Nucleus accumbens (tissue), 56 donors: ENCODE data around the gene DTX3L.
"Not testable (repeated sequence)": the region's sequence is repeated elsewhere in the genome, so short reads cannot be mapped to it uniquely, and the experiment has no call there.

ENCODE experiments used
- DNase-seq, 56 donors: peaks; one replicate each; lab custom pipeline; 2025; lab: John Stamatoyannopoulos, UW

The DTX3L gene

DNA sequence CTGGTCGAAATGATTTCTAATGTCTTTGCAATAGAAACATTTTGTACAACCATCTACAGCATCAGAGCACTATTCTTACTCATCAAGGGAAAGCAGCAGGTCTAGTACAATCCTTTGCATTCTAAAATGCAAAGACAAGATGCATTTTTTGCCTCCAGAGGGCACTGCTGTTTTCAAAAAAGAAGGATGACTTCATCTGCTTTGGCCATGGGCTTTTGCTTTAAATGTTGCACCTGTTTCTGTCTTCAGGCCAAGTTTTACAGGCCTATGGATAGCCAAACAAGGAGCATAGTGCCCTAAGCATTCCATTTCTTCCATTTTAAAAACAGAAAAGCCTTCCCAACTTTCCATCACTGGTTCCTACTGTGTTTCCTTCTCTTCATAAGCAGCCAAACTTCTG is 3.5 kb upstream of the DTX3L start:
- DNase-seq: peak in 8 of 56 donors; percentile 0 to 24 (median 6)

- no peak for DNase-seq
Observed at GRCh38 chr3:122562923-122563716, 1.0 kb upstream of the DTX3L start.

GRCh38 chr3:122563717-122564025 is 467 bp upstream of the DTX3L start:
- DNase-seq: peak in 2 of 56 donors; percentile 3 to 12

- DNase-seq: not testable (repeated sequence)
Observed at GRCh38 chr3:122568131-122568530, 4.0 kb downstream of the DTX3L start.

DNA sequence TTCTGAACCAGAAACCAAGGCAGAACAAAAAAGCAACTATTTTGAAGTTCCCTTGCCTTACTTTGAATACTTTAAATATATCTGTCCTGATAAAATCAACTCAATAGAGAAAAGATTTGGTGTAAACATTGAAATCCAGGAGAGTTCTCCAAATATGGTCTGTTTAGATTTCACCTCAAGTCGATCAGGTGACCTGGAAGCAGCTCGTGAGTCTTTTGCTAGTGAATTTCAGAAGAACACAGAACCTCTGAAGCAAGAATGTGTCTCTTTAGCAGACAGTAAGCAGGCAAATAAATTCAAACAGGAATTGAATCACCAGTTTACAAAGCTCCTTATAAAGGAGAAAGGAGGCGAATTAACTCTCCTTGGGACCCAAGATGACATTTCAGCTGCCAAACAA is 4.6 kb downstream of the DTX3L start:
- DNase-seq: no peak

DNA sequence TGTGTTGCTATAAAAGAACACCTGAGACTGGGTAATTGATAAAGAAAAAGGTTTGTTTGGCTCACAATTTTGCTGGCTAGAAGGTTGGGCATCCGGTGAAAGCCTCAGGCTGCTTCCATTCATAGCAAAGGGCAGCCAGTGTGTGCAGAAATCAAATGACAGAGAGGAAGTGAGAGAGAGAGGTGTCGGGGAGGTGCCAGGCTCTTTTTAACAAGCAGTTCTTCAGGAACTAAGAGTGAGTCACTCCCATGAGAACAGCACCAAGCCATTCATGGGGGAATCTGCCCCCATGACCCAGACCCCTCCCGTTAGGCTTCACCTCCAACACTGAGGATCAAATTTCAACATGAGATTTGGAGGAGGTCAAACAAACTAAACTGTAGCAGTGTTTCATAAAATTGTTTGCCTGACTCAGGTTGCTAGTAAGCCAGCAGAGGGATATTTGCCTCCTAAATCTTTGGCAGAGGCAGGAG is 8.8 kb downstream of the DTX3L start:
- DNase-seq: no peak

DNA sequence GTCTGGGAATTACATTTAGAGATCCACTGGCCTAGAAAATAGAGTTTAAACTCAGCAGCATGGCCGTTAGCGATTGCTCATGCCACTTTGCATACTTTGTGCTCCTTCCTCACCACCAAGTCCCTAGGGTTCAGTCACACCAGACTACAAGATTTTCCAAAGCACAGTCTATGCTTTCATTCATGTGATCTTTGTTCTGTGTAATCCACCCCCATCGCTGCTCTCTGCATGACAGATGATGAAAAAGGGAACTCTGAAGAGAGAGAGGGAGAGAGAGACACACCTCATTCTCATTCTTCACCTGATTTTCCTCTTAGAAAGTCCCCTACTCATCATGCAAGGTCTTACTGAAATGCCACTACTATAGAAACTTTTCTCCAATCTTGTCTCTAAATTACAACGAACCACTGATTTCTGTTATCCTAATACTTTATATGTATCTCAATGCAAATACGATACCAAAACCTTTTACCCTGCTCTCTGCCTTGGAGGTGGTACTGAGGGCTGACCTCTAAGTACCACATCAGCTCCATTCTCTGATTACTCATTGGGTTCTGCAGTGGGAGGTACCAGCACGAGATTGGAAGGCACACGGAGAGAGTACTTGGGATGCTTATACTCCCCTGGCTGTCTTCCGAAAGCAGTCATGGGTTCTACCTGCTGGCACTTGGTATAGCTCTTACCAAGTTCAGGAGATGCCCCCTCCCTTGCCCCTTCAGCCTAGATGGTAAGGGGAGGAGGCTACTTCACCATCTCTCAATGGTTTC is 12.2 kb downstream of the DTX3L start:
- DNase-seq: peak in 1 of 56 donors; percentile 5

DNA sequence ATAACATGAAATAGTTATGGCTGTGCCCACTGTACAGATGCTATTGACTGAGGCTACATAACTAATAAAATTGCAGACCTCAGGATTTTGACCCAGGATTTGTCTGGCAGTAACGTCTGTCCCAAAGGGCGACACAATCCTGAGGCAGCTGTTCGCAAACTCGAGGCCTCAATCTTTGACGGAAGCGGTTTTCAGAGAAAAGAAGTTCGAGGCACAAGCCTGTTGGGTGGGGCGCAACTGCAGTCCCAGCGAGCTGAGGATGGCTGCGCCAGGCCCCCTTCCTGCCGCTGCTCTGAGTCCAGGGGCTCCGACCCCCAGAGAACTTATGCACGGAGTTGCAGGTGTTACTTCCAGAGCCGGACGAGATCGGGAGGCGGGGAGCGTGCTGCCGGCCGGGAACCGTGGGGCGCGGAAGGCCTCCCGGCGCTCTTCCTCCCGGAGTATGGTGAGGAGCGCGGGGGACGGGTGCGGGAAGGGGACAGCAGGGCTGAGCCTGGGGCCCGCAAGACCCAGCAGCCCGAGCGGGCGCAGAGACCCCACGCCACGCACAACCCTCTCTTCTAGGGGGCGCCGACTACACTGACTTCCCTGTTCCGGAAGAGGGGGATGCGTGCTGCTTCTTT is 13.4 kb downstream of the DTX3L start, which contains the start of gene PARP15:
Gene PARP15, plus strand, starts transcription at position 242 of the 623 bp plus-strand sequence. Its CDS starts 18 bp downstream, at position 260.
- peak in 1 of 56 donors; percentile 1 for DNase-seq

DNA sequence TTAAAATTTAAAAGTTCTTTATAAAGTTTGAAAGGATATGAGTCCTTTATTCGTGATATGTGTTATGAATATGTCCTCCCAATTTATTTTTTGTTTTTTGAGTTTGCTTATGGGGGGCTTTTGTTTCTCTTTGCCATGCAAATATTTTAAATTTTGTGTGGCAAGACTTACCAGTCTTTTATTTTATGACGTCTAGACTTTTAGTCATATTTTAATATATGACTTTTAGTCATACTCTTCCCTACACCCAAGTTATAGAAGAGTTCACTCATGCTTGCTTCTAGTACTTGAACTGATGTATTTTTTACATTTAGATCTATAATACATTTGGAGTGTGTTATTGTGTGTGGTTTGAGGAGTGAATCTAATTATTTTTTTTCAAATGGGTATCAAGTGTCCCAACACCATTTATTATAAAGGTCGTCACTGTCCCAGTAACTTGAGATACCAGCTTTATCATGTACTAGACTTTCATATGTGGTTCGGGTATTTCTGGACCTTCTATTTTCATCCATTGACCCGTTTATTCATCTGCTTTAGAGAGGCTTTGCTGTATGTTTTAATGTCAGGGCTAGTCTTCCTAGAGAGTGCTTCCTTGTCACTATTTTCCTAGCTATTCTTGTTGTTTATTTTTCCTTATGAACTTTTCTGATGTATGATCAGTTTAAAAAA is 14.1 kb downstream of the DTX3L start:
- no peak for DNase-seq

GRCh38 chr3:122580470-122580869 is 16.3 kb downstream of the DTX3L start:
- DNase-seq: no peak

GRCh38 chr3:122581622-122582021 is 17.5 kb downstream of the DTX3L start:
- DNase-seq: no peak

- DNase-seq: no peak
Observed at GRCh38 chr3:122582390-122582789, 18.3 kb downstream of the DTX3L start.

DNA sequence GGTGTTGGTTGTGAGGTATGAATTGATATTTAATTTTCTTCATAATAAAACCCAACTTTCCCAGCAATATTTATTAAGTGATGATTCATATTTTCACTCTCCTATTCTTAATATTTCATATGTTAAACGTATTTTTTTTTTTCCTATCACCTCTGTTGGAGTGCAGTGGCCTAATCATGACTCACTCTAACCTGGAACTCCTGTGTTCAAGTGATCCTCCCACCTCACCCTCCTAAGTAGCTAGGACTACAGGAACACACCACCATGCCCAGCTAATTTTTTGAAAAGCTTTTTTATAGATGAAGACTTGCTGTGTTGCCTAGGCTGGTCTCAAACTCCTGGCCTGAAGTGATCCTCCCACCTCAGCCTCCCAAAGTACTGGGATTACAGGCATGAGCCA is 22.0 kb downstream of the DTX3L start:
- no peak for DNase-seq

DNA sequence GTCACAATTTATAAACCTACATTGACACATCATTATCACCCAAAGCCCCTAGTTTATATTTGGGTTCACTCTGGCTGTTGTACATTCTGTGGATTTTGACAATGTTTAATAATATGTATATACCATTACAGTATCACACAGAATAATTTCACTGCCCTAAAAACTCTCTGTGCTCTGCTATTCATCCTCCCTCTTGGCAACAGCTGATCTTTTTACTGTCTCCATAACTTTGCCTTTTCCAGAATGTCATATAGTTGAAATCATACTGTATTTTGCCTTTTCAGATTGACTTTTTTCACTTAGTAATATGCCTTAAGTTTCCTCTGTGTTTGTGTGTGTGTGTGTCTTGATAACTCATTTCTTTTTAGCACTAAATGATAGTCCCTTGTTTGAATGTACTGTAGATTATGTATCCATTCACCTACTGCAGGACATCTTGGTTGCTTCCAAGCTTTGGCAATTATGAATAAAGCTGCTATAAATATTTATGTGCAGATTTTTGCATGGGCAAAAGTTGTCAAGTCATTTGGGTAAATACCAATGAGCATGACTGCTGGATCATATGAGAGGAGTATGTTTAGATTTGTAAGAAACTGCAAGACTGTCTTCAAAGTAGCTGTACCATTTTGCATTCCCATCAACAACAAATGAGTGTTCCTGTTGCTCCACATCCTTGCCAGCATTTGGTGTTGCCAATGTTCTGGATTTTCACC is 22.8 kb downstream of the DTX3L start:
- no peak for DNase-seq

DNA sequence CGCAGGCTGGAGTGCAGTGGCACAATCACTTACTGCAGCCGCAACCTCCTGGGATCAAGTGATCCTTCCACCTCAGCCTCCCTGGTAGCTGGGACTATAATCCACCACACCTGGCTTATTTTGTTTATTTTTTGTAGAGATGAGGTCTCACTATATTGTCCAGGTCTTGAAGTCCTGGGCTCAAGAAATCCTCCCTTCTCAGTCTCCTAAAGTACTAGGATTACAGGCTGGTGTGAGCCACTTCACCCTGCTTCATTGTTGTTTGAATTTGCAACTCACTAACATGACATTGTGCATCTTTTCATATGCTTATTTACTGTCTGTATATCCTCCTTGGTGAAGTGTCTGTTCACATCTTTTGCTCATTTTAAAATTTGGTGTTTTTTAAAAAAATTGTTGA is 23.4 kb downstream of the DTX3L start:
- DNase-seq: no peak

DNA sequence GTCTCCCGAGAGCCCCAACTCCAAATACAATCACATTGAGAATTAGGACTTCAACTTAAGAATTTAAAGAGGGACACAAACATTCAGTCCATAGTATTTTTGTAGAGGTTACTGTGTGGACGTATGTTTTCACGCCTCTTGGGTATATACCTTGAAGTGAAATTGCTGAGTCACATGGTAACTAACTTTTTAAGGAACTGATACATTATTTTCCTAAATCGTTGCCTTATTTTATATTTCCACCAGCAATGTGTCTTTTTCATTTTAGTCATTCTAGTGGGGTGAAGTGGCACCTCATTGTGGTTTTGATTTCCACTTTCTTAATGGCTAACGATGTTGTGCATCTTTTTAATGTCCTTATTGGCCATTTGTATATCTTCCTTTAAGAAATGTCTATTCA is 25.2 kb downstream of the DTX3L start:
- DNase-seq: no peak

- DNase-seq: no peak
Observed at GRCh38 chr3:122590610-122591009, 26.5 kb downstream of the DTX3L start.

GRCh38 chr3:122594025-122594424 is 29.9 kb downstream of the DTX3L start:
- DNase-seq: no peak

- DNase-seq: no peak
Observed at GRCh38 chr3:122598151-122598550, 34.0 kb downstream of the DTX3L start.

DNA sequence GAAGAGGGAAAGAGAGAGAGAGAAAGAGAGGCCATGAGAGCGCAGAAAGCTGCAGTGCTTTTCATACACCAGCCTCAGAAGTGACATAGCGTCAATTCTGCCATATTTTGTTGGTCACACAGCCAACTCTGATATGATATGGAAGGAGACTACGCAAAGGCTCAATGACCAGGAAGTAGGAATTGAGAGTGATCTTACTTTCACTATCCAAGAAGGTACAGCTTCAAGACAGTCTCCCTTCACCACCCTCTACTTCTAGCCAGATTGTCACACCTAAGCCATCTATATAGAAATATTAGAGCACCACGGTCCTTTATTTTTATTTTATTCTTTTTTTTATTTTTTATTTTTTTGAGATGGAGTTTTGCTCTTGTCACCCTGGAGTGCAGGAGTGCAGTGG is 34.4 kb downstream of the DTX3L start:
- no peak for DNase-seq
